Naive B cell (primary cell): ENCODE data around the gene PUDP. TPM values are rescaled to one million over a fixed set of nuclear protein-coding genes. Genes with fewer than 3 reads are reported as not detected.

ENCODE experiments used
- ATAC-seq, 2 donors: fragments of 150-1000 bp; cut with Tn5 transposase; 2 replicates each; pipeline ENCODE4 v1.10.0; 2021; ENCODE audit warnings: low read depth in 2 of 2, mild to moderate bottlenecking in 2 of 2, moderate library complexity in 2 of 2
- DNase-seq: peaks from one replicate; pipeline ENCODE4 v3.0.0; 2022
- H3K27ac Mint-ChIP-seq, 6 donors: one replicate each; pipeline ENCODE4 v1.8.0; 2020 to 2022; ENCODE audit warnings: mild to moderate bottlenecking in 6 of 6, mixed read lengths in 6 of 6, moderate library complexity in 5 of 6, inconsistent platforms in 2 of 6
- H3K27me3 Mint-ChIP-seq, 3 donors: one replicate each; pipeline ENCODE4 v1.8.0; 2021 to 2022; ENCODE audit warnings: mixed read lengths in 3 of 3, mild to moderate bottlenecking in 1 of 3
- H3K36me3 Mint-ChIP-seq, 2 donors: one replicate each; pipeline ENCODE4 v1.8.0; 2020 to 2022; ENCODE audit warnings: mixed read lengths in 2 of 2, inconsistent platforms in 1 of 2, mild to moderate bottlenecking in 1 of 2
- H3K4me1 Mint-ChIP-seq, 3 donors: one replicate each; pipeline ENCODE4 v1.8.0; 2020 to 2022; ENCODE audit warnings: mixed read lengths in 3 of 3, inconsistent platforms in 1 of 3, mild to moderate bottlenecking in 1 of 3, moderate library complexity in 1 of 3
- H3K4me3 Mint-ChIP-seq, 8 donors: one replicate each; pipeline ENCODE4 v1.8.0; 2020 to 2022; ENCODE audit warnings: mild to moderate bottlenecking in 8 of 8, mixed read lengths in 8 of 8, moderate library complexity in 8 of 8, inconsistent platforms in 2 of 8
- H3K9me3 Mint-ChIP-seq, 7 donors: one replicate each; pipeline ENCODE4 v1.8.0; 2020 to 2022; ENCODE audit warnings: mixed read lengths in 7 of 7, mild to moderate bottlenecking in 5 of 7, inconsistent platforms in 2 of 7, moderate library complexity in 1 of 7
- polyA plus RNA-seq, 6 donors: library from polyadenylated mRNA; unstranded; fragments of 300-500 nt; fragmentation: Illumina TruSeq; gene quantifications; one replicate each; pipeline ENCODE4 v1.2.3, GENCODE V29; 2021; ENCODE audit warnings: low read depth in 6 of 6

Gene PUDP
- polyA plus RNA-seq, 6 donors from 2014 or later: 4.1 to 17.4 (median 12.4) TPM

GRCh38 chrX:7090641-7091040 is 57.3 kb downstream of the PUDP start:
- Mint-ChIP-seq H3K9me3 (no peaks in the 10 kb centered on the region), H3K36me3 (peaks cover 0 to 7% of the 10 kb centered on the region in 2 donors), H3K4me3 (no peak overlapping the region), H3K4me1 (peaks cover 50 to 75% (median 51%) of the 10 kb centered on the region in 3 donors), H3K27ac (peak overlapping the region in 1 of 6 donors; percentile 25), H3K27me3 (no peaks in the 10 kb centered on the region)
- ATAC-seq: no peak
- no peak for DNase-seq

GRCh38 chrX:7088968-7089615 is 58.9 kb downstream of the PUDP start:
- Mint-ChIP-seq H3K9me3 (no peaks in the 10 kb centered on the region), H3K4me1 (peaks cover 53 to 85% (median 63%) of the 10 kb centered on the region in 3 donors), H3K27me3 (no peaks in the 10 kb centered on the region), H3K36me3 (no peaks in the 10 kb centered on the region), H3K27ac (peak overlapping the region; percentile 67 to 91 (median 80)), H3K4me3 (peak overlapping the region in 3 of 8 donors; percentile 38 to 70 (median 59))
- ATAC-seq (peak; percentile 36 to 51), DNase-seq (peak; percentile 53)

- Mint-ChIP-seq H3K36me3 (no peaks in the 10 kb centered on the region), H3K4me1 (peaks cover 53 to 88% (median 64%) of the 10 kb centered on the region in 3 donors), H3K9me3 (no peaks in the 10 kb centered on the region), H3K27ac (peak overlapping the region in 2 of 6 donors; percentile 48 to 84), H3K27me3 (no peaks in the 10 kb centered on the region), H3K4me3 (peak overlapping the region in 4 of 8 donors; percentile 7 to 67 (median 32))
- ATAC-seq: no peak
- no peak for DNase-seq
Observed at GRCh38 chrX:7086384-7086783, 61.6 kb downstream of the PUDP start.

GRCh38 chrX:7085879-7086278 is 62.1 kb downstream of the PUDP start:
- ATAC-seq (no peak), DNase-seq (no peak)
- Mint-ChIP-seq H3K27ac (peak overlapping the region; percentile 16 to 83 (median 57)), H3K36me3 (no peaks in the 10 kb centered on the region), H3K4me1 (peaks cover 53 to 89% (median 64%) of the 10 kb centered on the region in 3 donors), H3K4me3 (peak overlapping the region in 7 of 8 donors; percentile 2 to 78 (median 51)), H3K27me3 (no peaks in the 10 kb centered on the region), H3K9me3 (no peaks in the 10 kb centered on the region)

- Mint-ChIP-seq H3K27me3 (no peaks in the 10 kb centered on the region), H3K27ac (peak overlapping the region in 5 of 6 donors; percentile 11 to 98 (median 90)), H3K4me1 (peaks cover 53 to 86% (median 68%) of the 10 kb centered on the region in 3 donors), H3K36me3 (no peaks in the 10 kb centered on the region), H3K4me3 (peak overlapping the region in 4 of 8 donors; percentile 35 to 91 (median 58)), H3K9me3 (no peaks in the 10 kb centered on the region)
- ATAC-seq (no peak), DNase-seq (no peak)
Observed at GRCh38 chrX:7084841-7085240, 63.1 kb downstream of the PUDP start.

GRCh38 chrX:7083468-7084396 is 64.2 kb downstream of the PUDP start:
- ATAC-seq: peak; percentile 90 to 96
- Mint-ChIP-seq H3K9me3 (no peaks in the 10 kb centered on the region), H3K27me3 (no peaks in the 10 kb centered on the region), H3K4me3 (peak overlapping the region; percentile 66 to 91 (median 87)), H3K27ac (peak overlapping the region; percentile 52 to 98 (median 96)), H3K4me1 (peaks cover 54 to 77% (median 63%) of the 10 kb centered on the region in 3 donors), H3K36me3 (no peaks in the 10 kb centered on the region)
- DNase-seq: peak; percentile 87

- DNase-seq (no peak), ATAC-seq (no peak)
- Mint-ChIP-seq H3K4me3 (peak overlapping the region; percentile 37 to 91 (median 81)), H3K27me3 (no peaks in the 10 kb centered on the region), H3K27ac (peak overlapping the region; percentile 52 to 98 (median 96)), H3K9me3 (no peaks in the 10 kb centered on the region), H3K4me1 (peaks cover 47 to 70% (median 57%) of the 10 kb centered on the region in 3 donors), H3K36me3 (no peaks in the 10 kb centered on the region)
Observed at GRCh38 chrX:7083021-7083420, 64.9 kb downstream of the PUDP start.

GRCh38 chrX:7082556-7082955 is 65.4 kb downstream of the PUDP start:
- Mint-ChIP-seq H3K9me3 (no peaks in the 10 kb centered on the region), H3K27me3 (no peaks in the 10 kb centered on the region), H3K36me3 (peaks cover 0 to under 1% of the 10 kb centered on the region in 2 donors), H3K4me3 (peak overlapping the region in 5 of 8 donors; percentile 66 to 91 (median 89)), H3K4me1 (peaks cover 47 to 67% (median 58%) of the 10 kb centered on the region in 3 donors), H3K27ac (peak overlapping the region; percentile 52 to 98 (median 96))
- ATAC-seq: no peak
- DNase-seq: no peak

GRCh38 chrX:7077241-7078230 is 70.4 kb downstream of the PUDP start:
- Mint-ChIP-seq H3K36me3 (peaks cover 10 to 17% of the 10 kb centered on the region in 2 donors), H3K9me3 (no peaks in the 10 kb centered on the region), H3K4me3 (peak overlapping the region in 2 of 8 donors; percentile 25 to 66), H3K27ac (peak overlapping the region in 2 of 6 donors; percentile 9 to 92), H3K27me3 (no peaks in the 10 kb centered on the region), H3K4me1 (peaks cover 32 to 61% (median 33%) of the 10 kb centered on the region in 3 donors)
- no peak for ATAC-seq
- DNase-seq: no peak

- H3K36me3 Mint-ChIP-seq: peaks cover 13 to 17% of the 10 kb centered on the region in 2 donors
- H3K4me3 Mint-ChIP-seq: peak overlapping the region in 6 of 8 donors; percentile 26 to 79 (median 54)
- H3K27ac Mint-ChIP-seq: peak overlapping the region in 2 of 6 donors; percentile 57 to 59
- peaks cover 31 to 54% (median 32%) of the 10 kb centered on the region in 3 donors for H3K4me1 Mint-ChIP-seq
- ATAC-seq (no peak), DNase-seq (no peak)
- no peaks in the 10 kb centered on the region for H3K9me3 Mint-ChIP-seq
- no peaks in the 10 kb centered on the region for H3K27me3 Mint-ChIP-seq
Observed at GRCh38 chrX:7076245-7076661, 71.7 kb downstream of the PUDP start.

- H3K36me3 Mint-ChIP-seq: peaks cover 17 to 21% of the 10 kb centered on the region in 2 donors
- H3K4me3 Mint-ChIP-seq: no peak overlapping the region
- DNase-seq (no peak), ATAC-seq (no peak)
- H3K27me3 Mint-ChIP-seq: no peaks in the 10 kb centered on the region
- H3K27ac Mint-ChIP-seq: peak overlapping the region in 1 of 6 donors; percentile 16
- peaks cover 30 to 57% (median 37%) of the 10 kb centered on the region in 3 donors for H3K4me1 Mint-ChIP-seq
- no peaks in the 10 kb centered on the region for H3K9me3 Mint-ChIP-seq
Observed at GRCh38 chrX:7074908-7075204, 73.1 kb downstream of the PUDP start.

- H3K27me3 Mint-ChIP-seq: no peaks in the 10 kb centered on the region
- no peak overlapping the region for H3K27ac Mint-ChIP-seq
- H3K4me1 Mint-ChIP-seq: peaks cover 30 to 61% (median 40%) of the 10 kb centered on the region in 3 donors
- H3K36me3 Mint-ChIP-seq: peaks cover 20 to 24% of the 10 kb centered on the region in 2 donors
- no peak overlapping the region for H3K4me3 Mint-ChIP-seq
- no peaks in the 10 kb centered on the region for H3K9me3 Mint-ChIP-seq
- DNase-seq (no peak), ATAC-seq (no peak)
Observed at GRCh38 chrX:7074148-7074907, 73.6 kb downstream of the PUDP start.
